Measurements from ENCODE around the gene CDK14.

Gene CDK14

DNA sequence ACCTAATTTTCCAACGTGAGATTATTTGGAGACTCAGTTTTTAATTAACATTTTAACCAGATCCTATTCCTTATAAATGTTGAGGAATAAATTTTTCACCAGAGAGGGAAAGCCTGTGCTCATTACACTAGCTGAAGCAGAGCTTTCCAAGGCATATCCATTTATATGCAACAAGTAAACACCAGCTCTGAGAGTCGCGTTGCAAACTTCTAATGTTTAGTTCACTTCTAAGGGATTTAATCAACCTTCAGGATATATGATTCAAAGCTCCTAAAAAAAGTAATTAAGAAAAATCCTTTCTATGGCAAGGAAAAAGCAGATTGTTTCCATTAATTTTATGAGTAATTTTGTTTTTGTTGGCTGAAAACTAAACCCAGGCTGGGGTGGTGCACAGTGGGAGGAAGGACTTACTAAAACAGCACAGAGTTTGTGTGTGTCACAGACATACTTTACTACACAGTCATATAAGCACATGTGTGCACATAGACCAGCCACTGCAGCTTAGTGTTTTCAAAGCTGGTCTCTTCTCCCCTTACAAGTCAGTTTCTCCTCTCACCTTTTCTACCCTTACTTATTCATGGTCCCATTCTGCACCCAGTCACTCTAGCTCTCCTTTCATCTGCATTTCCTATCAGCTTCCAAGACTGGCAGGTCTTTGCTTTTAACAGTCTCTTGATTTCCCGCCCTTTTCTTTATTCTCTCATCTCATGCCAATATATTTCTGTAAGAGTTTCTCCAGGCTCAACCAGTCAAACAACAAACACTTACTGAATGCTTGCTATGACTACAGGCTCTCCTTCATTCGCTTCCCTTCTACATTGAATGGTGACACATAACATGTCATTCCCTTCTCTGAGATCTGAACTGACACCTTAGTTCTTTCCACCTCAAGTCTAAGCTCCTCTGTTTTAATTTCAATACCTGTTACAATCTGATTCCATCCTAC, 587.0 kb downstream of the CDK14 start:
- Mint-ChIP-seq H3K9me3 (no peaks in the 10 kb centered on the region), H3K36me3 (ENCODE audit: low read depth) (no peaks in the 10 kb centered on the region), H3K4me3 (no peak overlapping the region), H3K27ac (no peak overlapping the region), H3K4me1 (ENCODE audit: low read depth) (no peaks in the 10 kb centered on the region), H3K27me3 (no peaks in the 10 kb centered on the region)
- DNase-seq = no peak

DNA sequence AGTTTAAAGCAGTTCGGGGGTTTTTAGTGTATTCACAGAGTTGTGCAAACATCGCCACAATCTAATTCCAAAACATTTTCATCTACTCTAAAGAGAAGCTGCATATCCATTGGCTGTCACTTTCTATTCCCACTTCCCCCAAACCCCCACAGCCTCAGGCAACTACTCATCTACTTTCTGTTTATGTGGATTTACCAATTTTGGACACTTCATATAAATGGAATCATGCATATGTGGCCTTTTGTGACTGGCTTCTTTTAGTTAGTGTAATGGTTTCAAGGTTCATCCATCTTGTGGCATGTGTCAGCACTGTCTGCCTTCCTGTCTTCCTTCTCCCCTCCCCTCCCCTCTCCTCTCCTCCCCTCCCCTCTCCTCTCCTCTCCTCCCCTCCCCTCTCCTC, 589.6 kb downstream of the CDK14 start:
- Mint-ChIP-seq H3K27ac (no peak overlapping the region), H3K36me3 (ENCODE audit: low read depth) (no peaks in the 10 kb centered on the region), H3K9me3 (no peaks in the 10 kb centered on the region), H3K27me3 (no peaks in the 10 kb centered on the region), H3K4me3 (no peak overlapping the region), H3K4me1 (ENCODE audit: low read depth) (no peaks in the 10 kb centered on the region)
- DNase-seq = no peak

DNA sequence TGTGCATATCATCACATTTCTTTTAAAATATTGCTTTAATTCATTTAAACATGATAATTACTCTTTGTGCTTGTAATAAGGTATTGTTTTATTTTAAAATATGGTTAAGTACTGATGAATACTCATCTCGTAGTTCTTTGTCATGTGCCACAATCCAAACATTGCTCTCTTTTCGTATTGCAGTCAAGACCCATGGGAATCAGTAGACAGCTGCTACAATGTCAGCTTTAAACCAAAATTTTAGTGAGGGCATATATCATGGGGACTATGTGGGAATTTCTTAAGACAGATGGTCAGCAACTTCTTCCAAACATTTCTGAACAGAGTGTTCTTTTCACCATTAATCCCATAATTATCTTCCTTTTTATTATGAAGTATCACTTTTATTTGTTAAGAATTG, 590.9 kb downstream of the CDK14 start:
- Mint-ChIP-seq H3K27ac (no peak overlapping the region), H3K4me3 (no peak overlapping the region), H3K9me3 (no peaks in the 10 kb centered on the region), H3K27me3 (no peaks in the 10 kb centered on the region), H3K36me3 (ENCODE audit: low read depth) (no peaks in the 10 kb centered on the region), H3K4me1 (ENCODE audit: low read depth) (no peaks in the 10 kb centered on the region)
- DNase-seq = no peak

DNA sequence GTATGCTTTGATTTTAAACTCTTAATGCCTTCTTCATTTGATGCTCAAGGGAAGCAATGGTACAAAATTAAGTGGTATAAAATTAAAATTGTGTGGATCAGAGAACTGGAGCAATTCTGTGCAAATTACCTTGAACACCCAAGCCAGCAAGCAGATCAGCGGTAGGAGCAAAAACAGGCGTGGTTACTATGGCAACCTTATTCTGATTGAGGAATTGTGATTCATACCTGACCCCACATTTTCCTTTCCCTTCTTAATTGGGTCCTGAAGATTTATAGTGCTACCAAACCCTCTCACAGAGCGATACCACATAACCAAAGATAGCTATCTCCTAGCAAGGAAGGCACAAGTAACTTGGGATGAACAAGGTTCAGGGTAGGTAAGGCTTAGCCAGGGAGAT, 595.6 kb downstream of the CDK14 start:
- Mint-ChIP-seq H3K27me3 (no peaks in the 10 kb centered on the region), H3K27ac (no peak overlapping the region), H3K9me3 (no peaks in the 10 kb centered on the region), H3K36me3 (ENCODE audit: low read depth) (no peaks in the 10 kb centered on the region), H3K4me3 (no peak overlapping the region), H3K4me1 (ENCODE audit: low read depth) (no peaks in the 10 kb centered on the region)
- no peak for DNase-seq

DNA sequence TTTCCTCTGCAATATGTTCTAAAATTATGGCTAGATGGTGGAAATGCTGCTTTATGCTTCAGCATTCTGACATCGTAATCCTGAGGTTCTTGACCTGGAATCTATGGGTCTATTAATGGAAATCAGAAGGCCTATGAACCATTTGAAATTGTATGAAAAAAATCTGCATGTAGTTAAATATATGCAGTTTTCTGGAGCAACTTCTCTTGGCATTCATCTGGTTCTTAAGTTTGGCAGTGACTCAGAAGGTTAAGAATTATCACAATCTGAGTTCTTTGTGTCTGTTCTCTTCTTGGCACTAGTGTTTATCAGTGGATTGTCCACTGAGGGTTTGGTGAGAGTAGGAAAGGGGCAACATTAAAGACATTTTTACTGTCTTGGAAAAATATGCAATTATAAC, 597.0 kb downstream of the CDK14 start:
- Mint-ChIP-seq H3K9me3 (no peaks in the 10 kb centered on the region), H3K4me3 (no peak overlapping the region), H3K27ac (no peak overlapping the region), H3K27me3 (no peaks in the 10 kb centered on the region), H3K4me1 (ENCODE audit: low read depth) (no peaks in the 10 kb centered on the region), H3K36me3 (ENCODE audit: low read depth) (no peaks in the 10 kb centered on the region)
- no peak for DNase-seq

DNA sequence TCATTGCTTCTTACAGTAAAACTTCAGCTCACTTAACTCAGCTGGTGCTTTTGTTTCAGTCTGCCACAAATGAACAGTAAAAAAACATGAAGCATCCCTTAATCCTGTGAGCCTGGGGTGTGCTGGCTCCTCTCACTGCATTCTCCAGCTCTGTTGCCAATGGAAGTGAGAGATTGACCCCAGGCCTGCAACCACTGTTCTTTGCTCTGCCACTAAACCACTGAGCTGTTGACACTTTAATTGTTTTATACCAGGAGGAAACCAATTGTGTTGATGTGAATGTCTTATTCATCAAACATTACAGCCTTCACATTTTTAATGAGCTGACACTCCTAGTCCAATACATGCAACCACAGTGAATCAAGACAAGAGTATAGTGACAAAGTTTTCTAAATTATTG, 598.7 kb downstream of the CDK14 start:
- DNase-seq = no peak
- H3K4me3 Mint-ChIP-seq = no peak overlapping the region
- no peak overlapping the region for H3K27ac Mint-ChIP-seq
- no peaks in the 10 kb centered on the region for H3K36me3 Mint-ChIP-seq (ENCODE audit: low read depth)
- H3K27me3 Mint-ChIP-seq = no peaks in the 10 kb centered on the region
- no peaks in the 10 kb centered on the region for H3K9me3 Mint-ChIP-seq
- no peaks in the 10 kb centered on the region for H3K4me1 Mint-ChIP-seq (ENCODE audit: low read depth)

DNA sequence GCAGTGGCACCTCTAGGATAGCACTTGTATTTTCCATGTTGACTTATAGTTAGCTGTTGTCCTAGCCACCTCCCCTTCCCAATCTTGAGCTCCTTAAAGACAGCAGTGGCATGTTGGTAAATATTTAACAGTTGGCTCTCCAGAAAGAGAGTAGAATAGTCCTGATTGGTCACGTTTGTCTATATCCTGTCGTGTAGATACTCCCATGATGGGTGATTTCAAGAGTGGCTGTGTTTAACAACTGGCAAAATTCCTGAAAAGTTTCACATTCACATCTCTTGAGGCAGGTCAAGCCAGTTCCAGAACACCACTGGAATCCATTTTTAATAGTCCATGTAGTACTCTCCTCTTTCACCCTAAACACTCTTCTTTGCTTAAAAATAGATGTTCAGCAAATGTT, 599.9 kb downstream of the CDK14 start:
- no peaks in the 10 kb centered on the region for H3K36me3 Mint-ChIP-seq (ENCODE audit: low read depth)
- H3K27me3 Mint-ChIP-seq = no peaks in the 10 kb centered on the region
- no peak for DNase-seq
- H3K9me3 Mint-ChIP-seq = no peaks in the 10 kb centered on the region
- H3K27ac Mint-ChIP-seq = no peak overlapping the region
- H3K4me3 Mint-ChIP-seq = no peak overlapping the region
- H3K4me1 Mint-ChIP-seq (ENCODE audit: low read depth) = no peaks in the 10 kb centered on the region

DNA sequence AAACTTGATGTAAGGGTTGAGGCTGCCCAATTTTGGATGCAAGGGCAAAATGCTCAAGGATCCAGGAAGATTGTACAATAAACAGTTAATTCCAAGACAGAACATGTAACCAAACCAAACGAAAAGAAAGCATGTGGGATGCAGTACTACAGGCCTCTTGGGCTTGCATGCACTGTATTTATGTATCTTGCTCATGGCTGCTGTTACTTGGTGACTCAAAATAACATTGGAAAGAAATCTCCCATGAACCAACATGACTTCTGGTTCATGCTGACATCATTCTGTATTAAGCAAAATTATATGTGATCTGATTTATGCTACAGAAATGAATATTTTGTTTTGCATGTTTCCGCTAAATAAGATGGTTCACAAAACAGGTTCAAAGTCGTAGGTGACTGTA, 602.2 kb downstream of the CDK14 start:
- no peak for DNase-seq
- no peak overlapping the region for H3K4me3 Mint-ChIP-seq
- no peaks in the 10 kb centered on the region for H3K9me3 Mint-ChIP-seq
- H3K27ac Mint-ChIP-seq = no peak overlapping the region
- H3K4me1 Mint-ChIP-seq (ENCODE audit: low read depth) = no peaks in the 10 kb centered on the region
- no peaks in the 10 kb centered on the region for H3K27me3 Mint-ChIP-seq
- H3K36me3 Mint-ChIP-seq (ENCODE audit: low read depth) = no peaks in the 10 kb centered on the region

DNA sequence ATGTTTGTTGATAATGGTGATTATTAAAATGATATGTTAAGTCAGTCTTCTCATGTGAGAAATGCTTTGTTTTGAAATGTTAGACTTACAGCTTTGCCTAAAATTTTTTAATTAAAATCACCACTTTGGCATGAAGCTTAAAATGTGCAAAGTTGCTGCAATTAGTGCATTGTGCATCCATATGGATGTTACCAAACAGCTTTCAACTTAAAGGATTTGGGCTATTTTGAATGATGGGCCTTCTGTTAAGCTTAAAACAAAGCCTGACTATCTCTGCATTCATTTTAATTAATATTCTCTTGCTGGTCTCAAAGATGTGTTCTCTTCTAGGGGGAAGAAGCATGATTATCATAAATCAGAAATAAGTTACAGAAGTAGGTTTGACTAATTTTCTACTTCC, 603.5 kb downstream of the CDK14 start:
- no peaks in the 10 kb centered on the region for H3K9me3 Mint-ChIP-seq
- DNase-seq = no peak
- H3K27me3 Mint-ChIP-seq = no peaks in the 10 kb centered on the region
- no peaks in the 10 kb centered on the region for H3K36me3 Mint-ChIP-seq (ENCODE audit: low read depth)
- no peaks in the 10 kb centered on the region for H3K4me1 Mint-ChIP-seq (ENCODE audit: low read depth)
- no peak overlapping the region for H3K4me3 Mint-ChIP-seq
- no peak overlapping the region for H3K27ac Mint-ChIP-seq

DNA sequence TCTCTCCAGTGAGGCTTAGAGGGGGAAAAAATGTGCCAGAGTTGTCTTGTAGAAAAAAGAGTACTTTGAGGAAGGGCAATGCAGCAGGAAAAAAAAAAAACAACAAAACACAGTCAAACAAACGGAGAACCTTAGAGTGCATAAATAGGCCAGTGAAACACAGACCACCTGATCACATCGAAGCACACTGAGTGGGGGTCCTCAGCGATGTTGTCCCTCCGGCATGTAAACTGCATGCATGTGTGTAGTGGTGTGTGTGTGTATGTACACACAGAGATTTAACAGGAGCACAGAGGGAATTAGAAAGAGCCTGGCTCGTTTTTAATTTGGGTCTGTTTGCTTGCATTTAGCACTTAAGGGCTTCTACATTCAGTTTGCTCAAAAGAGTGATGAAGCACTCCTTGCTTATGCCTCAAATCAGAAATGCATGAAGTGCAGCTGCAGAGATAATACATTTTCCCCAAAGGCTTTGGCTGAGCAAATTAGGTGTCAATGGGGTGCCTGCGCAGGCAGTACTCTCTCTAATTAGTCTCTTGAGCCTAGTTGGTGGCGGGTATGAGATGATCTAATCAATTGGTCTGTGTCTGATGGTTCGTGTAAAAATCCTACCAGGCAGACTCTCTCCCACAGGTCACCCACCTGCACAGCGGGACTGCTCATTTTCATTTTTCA, 605.5 kb downstream of the CDK14 start:
- no peak overlapping the region for H3K27ac Mint-ChIP-seq
- no peaks in the 10 kb centered on the region for H3K4me1 Mint-ChIP-seq (ENCODE audit: low read depth)
- DNase-seq = no peak
- no peaks in the 10 kb centered on the region for H3K27me3 Mint-ChIP-seq
- no peak overlapping the region for H3K4me3 Mint-ChIP-seq
- no peaks in the 10 kb centered on the region for H3K36me3 Mint-ChIP-seq (ENCODE audit: low read depth)
- no peaks in the 10 kb centered on the region for H3K9me3 Mint-ChIP-seq

DNA sequence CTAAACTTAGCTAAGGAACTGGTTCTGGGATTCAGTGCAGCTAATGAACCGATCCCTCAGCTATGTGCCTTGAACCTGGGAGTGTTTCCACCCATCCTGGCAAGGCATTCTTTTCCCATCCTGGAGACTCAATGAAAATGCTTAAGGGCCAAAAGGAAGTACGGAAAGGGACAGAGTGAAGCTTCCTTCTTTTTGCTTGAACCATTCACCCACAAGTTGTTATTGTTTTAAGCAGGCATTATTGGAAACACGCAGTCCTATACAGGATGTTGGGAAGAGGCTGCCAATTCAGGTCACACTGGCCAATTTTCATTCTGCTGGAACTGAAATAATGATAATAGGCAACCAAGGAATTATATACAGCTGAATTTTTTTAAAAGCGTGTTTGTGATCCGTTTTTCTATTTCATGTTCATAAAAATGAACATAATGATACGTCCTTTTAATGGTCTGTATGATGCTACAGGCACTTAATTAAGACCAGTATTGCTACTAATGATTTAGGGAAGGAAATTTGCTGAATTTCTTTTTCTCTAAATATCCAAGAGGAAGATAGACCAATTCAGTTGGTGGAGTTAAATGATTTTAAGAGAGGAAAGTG, 610.3 kb downstream of the CDK14 start:
- no peak for DNase-seq
- no peaks in the 10 kb centered on the region for H3K4me1 Mint-ChIP-seq (ENCODE audit: low read depth)

DNA sequence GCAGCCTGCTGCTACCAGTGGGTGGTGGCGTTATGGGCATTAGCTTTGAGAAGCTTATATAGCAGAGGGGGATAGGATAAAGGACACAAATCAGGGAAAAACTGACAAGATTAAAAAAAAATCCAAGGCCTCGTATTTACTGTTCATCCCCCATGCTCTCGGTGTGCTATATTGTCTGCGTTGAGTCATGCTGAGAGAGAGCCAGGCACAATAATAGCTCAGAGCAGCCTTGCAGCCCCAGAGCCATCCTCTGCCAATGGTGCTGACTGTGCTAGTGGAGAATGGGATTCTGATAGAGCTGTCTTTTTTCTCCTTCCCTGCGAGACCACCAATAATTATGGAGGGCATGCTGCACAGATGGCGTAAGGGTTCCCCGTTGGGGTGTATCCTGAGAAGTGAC, 616.5 kb downstream of the CDK14 start:
- DNase-seq = no peak
- no peaks in the 10 kb centered on the region for H3K36me3 Mint-ChIP-seq (ENCODE audit: low read depth)
- H3K9me3 Mint-ChIP-seq = no peaks in the 10 kb centered on the region
- H3K27me3 Mint-ChIP-seq = no peaks in the 10 kb centered on the region
- no peak overlapping the region for H3K27ac Mint-ChIP-seq
- H3K4me1 Mint-ChIP-seq (ENCODE audit: low read depth) = no peaks in the 10 kb centered on the region
- H3K4me3 Mint-ChIP-seq = no peak overlapping the region

More for the DNA sequence above, 610.3 kb downstream of the CDK14 start:
- no peaks in the 10 kb centered on the region for H3K9me3 Mint-ChIP-seq
- H3K27ac Mint-ChIP-seq = no peak overlapping the region
- no peaks in the 10 kb centered on the region for H3K27me3 Mint-ChIP-seq
- H3K4me3 Mint-ChIP-seq = no peak overlapping the region
- no peaks in the 10 kb centered on the region for H3K36me3 Mint-ChIP-seq (ENCODE audit: low read depth)

DNA sequence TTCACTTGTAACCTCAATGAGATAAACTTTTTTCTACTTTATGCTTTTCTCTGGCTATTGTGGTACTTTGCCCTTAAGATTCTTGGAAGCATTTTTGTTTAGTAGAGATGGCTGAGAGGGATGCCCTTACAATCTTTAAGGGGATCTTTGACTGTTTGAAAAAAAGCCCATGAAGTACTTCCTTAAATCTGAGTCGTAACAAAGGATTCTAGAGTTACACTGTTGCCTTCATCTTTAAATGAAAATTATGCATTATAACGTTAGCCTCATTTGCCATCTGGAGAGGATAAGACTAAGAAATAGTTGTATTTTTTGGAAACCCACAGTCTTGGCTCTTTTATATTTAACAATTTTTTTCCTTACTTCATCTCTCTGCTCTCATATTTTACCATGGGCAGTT, 630.3 kb downstream of the CDK14 start:
- DNase-seq = no peak
- no peak overlapping the region for H3K4me3 Mint-ChIP-seq
- no peaks in the 10 kb centered on the region for H3K36me3 Mint-ChIP-seq (ENCODE audit: low read depth)
- no peaks in the 10 kb centered on the region for H3K9me3 Mint-ChIP-seq
- no peaks in the 10 kb centered on the region for H3K4me1 Mint-ChIP-seq (ENCODE audit: low read depth)
- no peaks in the 10 kb centered on the region for H3K27me3 Mint-ChIP-seq
- H3K27ac Mint-ChIP-seq = no peak overlapping the region

DNA sequence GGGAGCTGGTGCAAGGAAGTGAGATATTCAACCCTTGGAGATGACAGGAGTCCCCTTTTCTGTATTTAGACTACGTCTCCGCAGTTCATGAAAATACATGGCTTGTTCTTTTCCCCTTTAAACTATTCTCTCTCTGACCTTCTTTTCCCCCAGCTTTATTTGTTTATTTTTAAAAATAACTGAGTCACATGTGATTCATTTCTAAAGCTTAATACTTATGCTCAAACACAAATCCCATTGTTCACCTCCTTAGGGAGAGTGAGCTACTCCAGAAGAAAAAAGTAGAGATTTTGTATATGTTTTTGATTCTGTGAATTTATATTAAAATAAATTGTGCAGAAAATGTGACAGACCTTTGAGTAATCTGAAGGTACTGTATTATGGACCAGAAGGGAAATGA, 632.2 kb downstream of the CDK14 start:
- H3K4me1 Mint-ChIP-seq (ENCODE audit: low read depth) = no peaks in the 10 kb centered on the region
- H3K27ac Mint-ChIP-seq = no peak overlapping the region
- no peaks in the 10 kb centered on the region for H3K27me3 Mint-ChIP-seq
- H3K9me3 Mint-ChIP-seq = no peaks in the 10 kb centered on the region
- H3K36me3 Mint-ChIP-seq (ENCODE audit: low read depth) = no peaks in the 10 kb centered on the region
- H3K4me3 Mint-ChIP-seq = no peak overlapping the region
- DNase-seq = no peak

DNA sequence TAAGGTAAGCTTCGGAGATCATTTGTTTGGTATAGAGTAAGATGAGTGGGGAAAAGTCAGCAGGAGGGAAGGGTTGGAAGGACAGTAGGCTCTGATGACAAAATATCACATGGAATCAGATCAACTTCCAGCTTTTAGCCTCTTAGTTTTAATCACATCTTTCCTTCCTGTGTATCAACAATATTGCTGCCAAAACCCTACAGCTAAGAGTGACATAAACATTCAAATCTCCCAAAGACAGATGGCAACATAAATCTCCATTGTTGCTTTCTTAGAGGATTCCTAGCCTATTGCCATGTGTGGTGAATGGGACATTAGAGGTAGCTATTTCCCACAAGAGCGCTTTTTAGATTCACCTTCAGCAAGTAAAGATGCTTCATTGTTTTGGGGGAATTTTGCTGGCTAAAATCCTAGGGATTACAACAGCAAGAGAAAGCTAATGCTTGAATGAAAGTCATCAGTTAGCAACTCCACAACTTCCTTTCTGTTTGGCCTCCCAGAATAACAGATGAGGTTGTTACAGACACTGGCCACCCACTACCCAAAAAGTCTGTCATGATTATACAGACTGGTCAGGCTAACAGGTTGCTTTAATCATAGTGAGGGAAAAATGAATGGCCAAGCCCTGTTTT, 632.9 kb downstream of the CDK14 start:
- H3K4me1 Mint-ChIP-seq (ENCODE audit: low read depth) = no peaks in the 10 kb centered on the region
- H3K27ac Mint-ChIP-seq = no peak overlapping the region
- no peaks in the 10 kb centered on the region for H3K27me3 Mint-ChIP-seq
- H3K36me3 Mint-ChIP-seq (ENCODE audit: low read depth) = no peaks in the 10 kb centered on the region
- DNase-seq = no peak
- H3K4me3 Mint-ChIP-seq = no peak overlapping the region
- no peaks in the 10 kb centered on the region for H3K9me3 Mint-ChIP-seq

Data from activated T-cell treated with anti-CD3 and anti-CD28 coated beads, Interleukin-2, amount 50 U/mL, for 24 hours (primary cell).